Activated CD8-positive, alpha-beta T cell treated with anti-CD3 and anti-CD28 coated beads for 36 hours (primary cell): ENCODE results near the gene GPR143. TPM values are rescaled to one million over a fixed set of nuclear protein-coding genes. Genes with fewer than 3 reads are reported as not detected.
"Not testable (repeated sequence)": the region's sequence is repeated elsewhere in the genome, so short reads cannot be mapped to it uniquely, and the experiment has no call there.

Experiments
- ATAC-seq: fragments of 200-7000 bp; cut with Tn5 transposase; one replicate; pipeline ENCODE4 v1.10.0; 2021; ENCODE audit warnings: mild to moderate bottlenecking, moderate library complexity
- CTCF ChIA-PET: fragments of 350-600 bp; sonication (Branson Sonifier 250); formaldehyde crosslinking; loops from one replicate; lab custom pipeline; 2021; ENCODE audit warnings: antibody characterized with exemption; lab: Charles Lee
- POLR2A ChIA-PET: fragments of 350-600 bp; sonication (Branson Sonifier 250); formaldehyde crosslinking; loops from one replicate; lab custom pipeline; 2021; ENCODE audit warnings: antibody characterized with exemption; lab: Charles Lee
- DNase-seq: peaks from one replicate; pipeline ENCODE4 v3.0.0-alpha.2; 2020
- H3K27ac Mint-ChIP-seq: one replicate; pipeline ENCODE4 v1.8.0; 2021; ENCODE audit warnings: mild to moderate bottlenecking, mixed read lengths
- H3K27me3 Mint-ChIP-seq: one replicate; pipeline ENCODE4 v1.8.0; 2021; ENCODE audit warnings: mixed read lengths
- H3K36me3 Mint-ChIP-seq: one replicate; pipeline ENCODE4 v1.8.0; 2021; ENCODE audit warnings: low read depth, mixed read lengths
- H3K4me1 Mint-ChIP-seq: one replicate; pipeline ENCODE4 v1.8.0; 2021; ENCODE audit warnings: low read depth, mixed read lengths
- H3K4me3 Mint-ChIP-seq: one replicate; pipeline ENCODE4 v1.8.0; 2021; ENCODE audit warnings: mild to moderate bottlenecking, moderate library complexity, mixed read lengths
- H3K9me3 Mint-ChIP-seq: one replicate; pipeline ENCODE4 v1.8.0; 2021; ENCODE audit warnings: mixed read lengths
- intact Hi-C: fragments of 100-400 bp; cut with micrococcal nuclease; formaldehyde crosslinking; loops from one replicate; pipeline ENCODE4 v1.10.0; 2022
- total RNA-seq, 2 experiments: library from RNA; stranded (reverse); gene quantifications; one replicate each; pipeline ENCODE4 v1.2.3, GENCODE V29; 2021
- TF ChIP-seq, protein P1 (sequence below): fragments of 200-600 bp; IDR thresholded peaks from one replicate; pipeline ENCODE4 v1.8.0; 2022; ENCODE audit warnings: antibody characterized with exemption, mild to moderate bottlenecking

The GPR143 gene
- total RNA-seq, 2 experiments from 2014 or later: not detected

DNA sequence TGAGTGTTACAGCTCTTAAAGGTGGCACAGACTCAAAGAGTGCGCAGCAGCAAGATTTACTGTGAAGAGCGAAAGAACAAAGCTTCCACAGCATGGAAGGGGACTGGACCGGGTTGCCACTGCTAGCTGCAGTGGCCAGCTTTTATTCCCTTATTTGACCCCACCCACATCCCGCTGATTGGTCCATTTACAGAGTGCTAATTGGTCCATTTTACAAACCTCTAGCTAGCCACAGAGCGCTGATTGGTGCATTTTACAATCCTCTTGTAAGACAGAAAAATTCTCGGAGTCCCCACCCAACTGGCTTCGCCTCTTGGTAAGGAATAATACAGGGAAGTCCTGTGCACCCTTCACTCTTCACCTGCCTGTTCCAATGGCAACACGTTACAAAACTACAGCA lies 18.7 kb upstream of the GPR143 start:
- Mint-ChIP-seq H3K36me3 (no peaks in the 10 kb centered on the region), H3K27ac (no peak overlapping the region), H3K27me3 (peaks cover 27% of the 10 kb centered on the region), H3K4me1 (no peaks in the 10 kb centered on the region), H3K4me3 (no peak overlapping the region), H3K9me3 (no peaks in the 10 kb centered on the region)
- DNase-seq (no peak), ATAC-seq (no peak)
- intact Hi-C loops: no loop called here
- CTCF ChIA-PET: no interaction called here
- POLR2A ChIA-PET: no interaction called here
- TF ChIP-seq, protein P1, sequence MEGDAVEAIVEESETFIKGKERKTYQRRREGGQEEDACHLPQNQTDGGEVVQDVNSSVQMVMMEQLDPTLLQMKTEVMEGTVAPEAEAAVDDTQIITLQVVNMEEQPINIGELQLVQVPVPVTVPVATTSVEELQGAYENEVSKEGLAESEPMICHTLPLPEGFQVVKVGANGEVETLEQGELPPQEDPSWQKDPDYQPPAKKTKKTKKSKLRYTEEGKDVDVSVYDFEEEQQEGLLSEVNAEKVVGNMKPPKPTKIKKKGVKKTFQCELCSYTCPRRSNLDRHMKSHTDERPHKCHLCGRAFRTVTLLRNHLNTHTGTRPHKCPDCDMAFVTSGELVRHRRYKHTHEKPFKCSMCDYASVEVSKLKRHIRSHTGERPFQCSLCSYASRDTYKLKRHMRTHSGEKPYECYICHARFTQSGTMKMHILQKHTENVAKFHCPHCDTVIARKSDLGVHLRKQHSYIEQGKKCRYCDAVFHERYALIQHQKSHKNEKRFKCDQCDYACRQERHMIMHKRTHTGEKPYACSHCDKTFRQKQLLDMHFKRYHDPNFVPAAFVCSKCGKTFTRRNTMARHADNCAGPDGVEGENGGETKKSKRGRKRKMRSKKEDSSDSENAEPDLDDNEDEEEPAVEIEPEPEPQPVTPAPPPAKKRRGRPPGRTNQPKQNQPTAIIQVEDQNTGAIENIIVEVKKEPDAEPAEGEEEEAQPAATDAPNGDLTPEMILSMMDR: no peak

DNA sequence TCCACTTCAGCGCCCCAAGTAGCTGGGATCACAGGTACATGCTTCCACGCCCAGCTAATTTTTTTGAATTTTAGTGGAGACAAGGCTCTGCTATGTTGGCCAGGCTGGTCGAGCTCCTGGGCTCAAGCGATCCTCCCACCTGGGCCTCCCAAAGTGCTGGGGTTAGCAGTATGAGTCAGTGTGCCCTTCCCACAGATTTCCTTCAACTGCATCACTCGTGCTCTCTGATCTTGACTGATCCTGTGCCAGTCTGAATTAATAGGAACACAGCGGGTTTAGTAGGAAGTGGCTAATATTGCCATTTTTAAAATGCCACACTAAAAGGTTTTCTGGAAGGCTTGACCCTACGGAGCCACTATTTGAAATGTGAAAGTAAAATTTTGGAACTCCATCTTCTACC lies 16.3 kb upstream of the GPR143 start:
- ATAC-seq (no peak), DNase-seq (no peak)
- ChIA-PET CTCF (no interaction called here), POLR2A (no interaction called here)
- peaks cover 9% of the 10 kb centered on the region for H3K27me3 Mint-ChIP-seq
- no peaks in the 10 kb centered on the region for H3K9me3 Mint-ChIP-seq
- no peak overlapping the region for H3K27ac Mint-ChIP-seq
- H3K36me3 Mint-ChIP-seq: no peaks in the 10 kb centered on the region
- no peak overlapping the region for H3K4me3 Mint-ChIP-seq
- TF ChIP-seq, protein P1: no peak
- no peaks in the 10 kb centered on the region for H3K4me1 Mint-ChIP-seq
- intact Hi-C loops: no loop called here

- Mint-ChIP-seq H3K9me3 (no peaks in the 10 kb centered on the region), H3K4me1 (no peaks in the 10 kb centered on the region), H3K27me3 (peaks cover 4% of the 10 kb centered on the region), H3K36me3 (no peaks in the 10 kb centered on the region), H3K27ac (no peak overlapping the region), H3K4me3 (no peak overlapping the region)
- ATAC-seq (no peak), DNase-seq (no peak)
- ChIA-PET POLR2A (no interaction called here), CTCF (no interaction called here)
- TF ChIP-seq, protein P1: no peak
- intact Hi-C loops: no loop called here
Measured at GRCh38 chrX:9775930-9776329, 10.3 kb upstream of the GPR143 start.

- no peak overlapping the region for H3K27ac Mint-ChIP-seq
- no peaks in the 10 kb centered on the region for H3K4me1 Mint-ChIP-seq
- H3K4me3 Mint-ChIP-seq: no peak overlapping the region
- no peaks in the 10 kb centered on the region for H3K36me3 Mint-ChIP-seq
- DNase-seq (no peak), ATAC-seq (no peak)
- TF ChIP-seq, protein P1: no peak
- H3K27me3 Mint-ChIP-seq: peaks cover 9% of the 10 kb centered on the region
- H3K9me3 Mint-ChIP-seq: no peaks in the 10 kb centered on the region
- ChIA-PET POLR2A (no interaction called here), CTCF (no interaction called here)
- intact Hi-C loops: no loop called here
Measured at GRCh38 chrX:9772943-9773342, 7.3 kb upstream of the GPR143 start.

- POLR2A ChIA-PET: no interaction called here
- no peak for DNase-seq
- CTCF ChIA-PET: no interaction called here
- Mint-ChIP-seq H3K27ac (no peak overlapping the region), H3K4me3 (no peak overlapping the region), H3K36me3 (no peaks in the 10 kb centered on the region), H3K4me1 (no peaks in the 10 kb centered on the region), H3K9me3 (no peaks in the 10 kb centered on the region), H3K27me3 (peaks cover 10% of the 10 kb centered on the region)
- no peak for ATAC-seq
- TF ChIP-seq, protein P1: no peak
- intact Hi-C loops: no loop called here
Measured at GRCh38 chrX:9770319-9770718, 4.7 kb upstream of the GPR143 start.

DNA sequence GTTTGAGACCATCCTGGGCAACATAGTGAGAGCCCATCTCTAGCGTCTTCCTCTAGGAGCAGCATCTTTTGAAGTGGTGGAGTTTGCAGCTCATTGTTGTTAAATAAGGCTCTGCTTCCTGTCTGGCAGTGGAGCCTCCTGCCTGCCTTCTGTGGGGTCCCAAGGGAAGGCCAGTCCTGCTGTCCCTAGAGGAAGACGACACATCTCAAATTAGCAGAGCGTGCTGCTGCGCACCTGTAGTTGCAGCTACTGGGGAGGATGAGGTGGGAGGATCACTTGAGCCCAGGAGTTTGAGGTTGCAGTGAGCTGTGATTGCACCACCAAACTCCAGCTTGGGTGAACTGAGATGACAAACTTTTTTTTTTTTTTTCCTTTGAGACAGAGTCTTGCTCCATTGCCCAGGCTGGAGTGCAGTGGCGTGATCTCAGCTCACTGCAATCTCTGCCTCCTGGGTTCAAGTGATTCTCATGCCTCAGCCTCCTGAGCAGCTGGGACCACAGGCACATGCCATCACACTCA lies 2.7 kb upstream of the GPR143 start:
- POLR2A ChIA-PET, H3K4me3 Mint-ChIP-seq, H3K36me3 Mint-ChIP-seq: not testable (repeated sequence)

More for the DNA sequence above, 2.7 kb upstream of the GPR143 start:
- H3K27me3 Mint-ChIP-seq: peaks cover 11% of the 10 kb centered on the region
- intact Hi-C loops, H3K27ac Mint-ChIP-seq, H3K4me1 Mint-ChIP-seq, CTCF ChIA-PET, H3K9me3 Mint-ChIP-seq, ATAC-seq, DNase-seq: not testable (repeated sequence)
